GM18868 (cell line): ENCODE results near the gene EPHB1.
A peak's percentile ranks its signal among the peaks of the same experiment; 100 is the strongest.

Source experiments
- ATAC-seq: cut with Tn5 transposase; IDR thresholded peaks from one replicate; pipeline ENCODE4 v1.9.1; 2021; ENCODE audit warnings: mild to moderate bottlenecking, moderate library complexity; ENCODE audit not compliant: unreplicated experiment

Gene EPHB1

GRCh38 chr3:134904776-134905646 lies 110.0 kb downstream of the EPHB1 start:
- peak; percentile 23 for ATAC-seq

DNA sequence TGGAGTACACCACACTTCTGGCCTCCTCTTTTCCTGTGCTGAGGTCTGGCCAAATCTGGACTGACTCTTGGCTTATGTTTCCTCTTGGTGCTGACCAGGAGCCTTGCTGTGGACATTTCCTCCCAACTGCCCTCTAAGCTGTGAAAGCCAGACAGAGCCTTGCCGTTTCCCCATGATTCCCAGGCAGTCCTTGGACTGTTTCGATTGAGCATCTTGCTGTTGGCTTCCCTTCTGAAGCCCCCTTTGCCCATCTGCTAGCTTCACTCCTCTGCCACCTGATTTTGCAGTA lies 110.5 kb downstream of the EPHB1 start:
- no peak for ATAC-seq

GRCh38 chr3:134908271-134908670 lies 113.2 kb downstream of the EPHB1 start:
- ATAC-seq, result no peak

GRCh38 chr3:134910026-134910425 lies 115.0 kb downstream of the EPHB1 start:
- no peak for ATAC-seq

GRCh38 chr3:134911586-134912548 lies 116.8 kb downstream of the EPHB1 start:
- ATAC-seq, result no peak

- no peak for ATAC-seq
These were observed 121.4 kb downstream of the EPHB1 start for GRCh38 chr3:134916276-134916961.

- no peak for ATAC-seq
These were observed 122.6 kb downstream of the EPHB1 start for GRCh38 chr3:134917631-134918030.

GRCh38 chr3:134918441-134918840 lies 123.4 kb downstream of the EPHB1 start:
- ATAC-seq, result peak; percentile 94

GRCh38 chr3:134922101-134922500 lies 127.0 kb downstream of the EPHB1 start:
- ATAC-seq, result no peak

DNA sequence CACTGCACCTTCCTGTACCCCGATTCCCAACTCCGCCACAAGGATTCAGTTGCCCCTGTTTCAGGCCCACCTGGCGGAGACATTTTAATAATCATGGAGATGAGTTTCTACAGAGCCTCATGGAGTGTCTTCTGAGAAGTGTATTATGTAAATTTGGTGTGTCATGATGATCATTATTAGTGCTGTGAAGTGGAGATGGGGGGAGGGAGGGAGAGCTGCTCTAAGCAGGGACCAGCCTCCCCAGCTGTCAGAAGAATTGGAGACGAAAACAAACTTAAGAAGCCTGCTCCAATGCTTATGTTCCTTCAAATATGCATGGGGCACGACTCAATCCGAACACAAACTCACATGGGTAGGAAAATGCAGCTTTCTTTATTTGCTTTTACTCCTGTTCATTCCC lies 127.8 kb downstream of the EPHB1 start:
- no peak for ATAC-seq

DNA sequence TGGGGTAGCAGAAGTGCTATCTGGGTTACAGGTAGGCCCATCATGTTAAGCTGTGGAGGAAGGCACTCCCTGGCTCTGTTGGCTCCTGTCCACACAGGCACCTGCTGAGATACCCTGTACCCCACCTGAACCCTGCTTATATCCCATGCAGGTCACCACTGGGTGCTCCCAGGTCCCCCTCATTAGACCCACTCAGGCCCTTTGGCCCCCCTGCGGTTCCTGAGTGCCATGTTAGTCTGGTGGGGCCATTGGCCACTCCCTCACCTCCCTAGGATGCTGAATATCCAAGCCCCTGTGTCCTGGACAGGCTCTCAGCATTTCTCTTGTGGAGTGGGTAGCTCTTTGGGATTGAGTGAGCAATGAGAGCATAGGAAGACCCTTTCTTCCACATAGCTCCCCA lies 128.2 kb downstream of the EPHB1 start:
- no peak for ATAC-seq

DNA sequence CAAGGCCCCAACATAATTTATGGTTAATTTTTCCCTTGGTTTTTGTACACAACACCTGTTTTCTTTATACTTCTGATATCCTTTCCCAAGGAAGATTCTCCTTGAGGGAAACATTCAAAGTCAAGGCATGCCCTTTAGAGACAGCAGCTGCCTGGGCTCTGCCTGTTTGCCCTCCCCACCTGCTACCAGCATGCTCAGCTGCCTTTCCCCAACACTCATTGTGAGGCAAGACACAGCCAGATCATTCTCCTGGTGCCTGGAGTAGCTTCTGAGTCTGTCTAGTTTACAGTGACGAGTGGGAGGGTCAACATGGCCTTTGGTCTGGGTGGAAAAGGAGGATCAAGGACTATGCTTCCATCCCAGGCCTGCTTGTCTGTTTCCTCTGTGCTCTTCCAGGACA lies 132.5 kb downstream of the EPHB1 start:
- no peak for ATAC-seq

DNA sequence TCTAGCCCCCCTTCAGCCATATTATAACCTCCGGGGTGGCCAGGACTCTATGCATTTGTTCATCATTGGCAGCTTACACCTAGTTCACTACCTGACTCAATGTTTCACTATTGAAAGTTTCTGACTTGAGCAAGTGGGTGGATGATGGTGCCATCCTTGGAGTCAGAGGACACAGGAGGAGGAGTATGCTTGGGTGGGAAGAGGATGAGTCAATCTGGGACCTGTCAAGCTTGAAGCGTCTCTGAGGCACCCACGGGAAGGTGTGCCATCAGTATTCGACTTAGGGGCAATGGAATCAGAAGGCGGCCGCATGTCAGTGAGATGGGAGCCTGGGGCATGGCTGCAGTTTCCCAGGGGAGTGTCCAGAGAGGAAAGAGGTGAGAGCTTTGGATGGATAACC lies 133.3 kb downstream of the EPHB1 start:
- ATAC-seq, result no peak

DNA sequence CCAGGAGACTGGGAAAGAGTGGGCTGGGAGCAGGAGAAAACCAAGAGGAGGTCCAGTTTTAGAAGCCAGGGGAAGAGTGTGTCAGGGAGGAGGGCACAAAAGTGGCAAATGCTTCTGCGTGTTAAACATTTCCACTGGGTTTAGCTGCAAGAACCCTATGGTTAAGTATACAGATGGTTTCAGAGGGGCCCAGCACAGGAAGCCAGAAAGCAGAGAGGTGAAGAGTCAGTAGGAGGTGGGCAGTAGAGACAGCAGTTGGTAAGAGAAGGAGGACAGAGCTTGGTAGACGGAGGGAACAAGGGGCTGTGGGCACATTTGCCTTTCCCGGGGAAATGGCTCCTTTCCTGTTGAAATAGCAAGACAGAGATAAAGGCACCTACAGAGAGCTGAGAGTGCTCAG lies 133.8 kb downstream of the EPHB1 start:
- no peak for ATAC-seq

DNA sequence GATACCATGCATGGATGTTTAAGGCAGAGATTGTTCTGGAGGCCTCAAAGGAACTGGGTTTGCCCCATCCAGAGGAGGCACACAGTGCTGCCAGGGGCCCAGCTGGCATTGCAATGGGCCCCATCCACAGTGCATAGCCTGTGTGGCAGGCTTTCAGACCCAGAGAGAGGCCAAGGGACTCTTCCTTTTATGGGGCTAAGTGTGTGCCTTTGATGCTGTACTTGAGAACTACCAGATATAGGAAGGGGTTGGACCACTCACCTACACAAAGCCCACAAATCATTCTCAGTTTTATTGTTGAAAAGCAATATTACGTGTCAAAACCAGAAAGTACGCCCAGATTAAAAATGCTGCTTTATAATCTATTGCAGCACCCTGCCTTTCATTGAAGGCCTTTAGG lies 134.9 kb downstream of the EPHB1 start:
- peak; percentile 68 for ATAC-seq

DNA sequence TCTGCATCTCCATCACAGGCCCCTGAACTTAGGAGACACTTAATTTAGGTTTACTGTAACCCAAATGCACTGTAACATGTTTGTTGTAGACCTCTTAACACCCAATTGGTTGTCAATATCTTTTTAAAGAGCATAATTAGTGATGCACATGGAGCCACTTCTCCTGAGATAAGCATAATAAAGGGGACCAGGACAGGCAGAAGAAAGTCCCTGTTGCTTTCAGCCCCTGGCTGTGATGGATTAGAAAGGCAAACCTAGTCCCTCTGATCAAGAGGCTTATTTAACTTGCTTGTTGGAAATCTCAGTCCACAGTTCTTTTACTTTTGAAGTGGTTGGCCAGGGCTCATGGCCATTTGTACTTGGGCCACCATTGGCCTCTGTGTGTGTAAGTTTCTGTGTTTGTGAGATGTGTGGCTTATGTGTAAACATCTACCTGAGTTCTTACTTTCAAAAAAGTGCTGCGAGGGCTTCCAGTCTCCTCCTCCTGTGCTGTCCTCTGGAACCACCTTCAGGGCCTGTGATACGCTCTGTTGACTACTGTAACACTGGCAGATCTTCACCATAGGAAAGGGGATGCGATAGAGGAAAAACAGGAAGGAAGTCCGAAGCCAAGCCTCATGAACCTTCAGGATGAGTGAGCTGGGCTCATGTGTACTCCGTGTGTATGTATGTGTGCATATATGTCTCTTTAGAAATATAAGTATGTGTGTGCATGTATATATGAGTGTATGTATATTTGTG lies 136.2 kb downstream of the EPHB1 start:
- ATAC-seq, result no peak

- no peak for ATAC-seq
These were observed 137.0 kb downstream of the EPHB1 start for GRCh38 chr3:134932035-134932434.

DNA sequence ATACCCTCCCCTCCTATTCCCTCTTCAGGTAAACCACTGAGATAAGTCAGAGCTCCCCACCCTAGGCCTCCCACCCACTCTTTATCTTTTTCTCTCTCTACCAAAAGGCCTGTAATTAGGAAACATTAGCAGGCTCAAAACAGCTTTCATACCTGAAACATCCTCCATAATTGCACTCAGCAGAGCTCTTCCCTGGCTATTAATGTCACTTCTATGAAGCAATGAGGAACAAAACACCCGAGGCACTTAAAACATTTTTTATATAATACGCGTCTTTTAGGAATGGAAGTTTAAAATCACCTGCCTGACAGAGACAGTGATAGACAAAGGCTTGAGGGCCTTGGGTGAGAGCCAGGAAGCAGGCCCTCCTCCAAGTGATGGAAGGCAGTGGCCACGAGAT lies 138.9 kb downstream of the EPHB1 start:
- no peak for ATAC-seq

DNA sequence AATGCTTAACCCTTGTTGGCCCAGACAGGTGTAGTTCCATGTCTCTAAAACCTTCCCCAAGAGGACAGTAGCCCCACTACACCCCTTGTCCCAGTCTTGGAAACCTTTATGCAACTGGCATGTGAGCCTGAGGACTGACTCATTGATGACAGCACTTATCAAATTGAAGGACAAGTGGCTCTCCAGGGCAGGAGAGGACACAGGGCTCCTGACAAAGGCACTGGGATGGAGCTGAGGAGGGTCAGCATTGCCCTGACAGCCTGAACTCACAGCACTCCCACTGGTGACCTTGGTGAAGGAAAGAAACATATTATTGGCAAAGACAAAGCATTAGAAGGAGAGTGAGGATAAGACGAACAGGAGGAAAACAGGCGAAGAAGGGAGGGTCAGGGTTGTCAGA lies 139.9 kb downstream of the EPHB1 start:
- ATAC-seq, result no peak

GRCh38 chr3:134937256-134938028 lies 142.4 kb downstream of the EPHB1 start:
- no peak for ATAC-seq
